Measurements from ENCODE around the gene RGS21. TPM values are rescaled to one million over a fixed set of nuclear protein-coding genes. Genes with fewer than 3 reads are reported as not detected.

Gene RGS21
- total RNA-seq, 1 donor from 2014 or later: not detected

DNA sequence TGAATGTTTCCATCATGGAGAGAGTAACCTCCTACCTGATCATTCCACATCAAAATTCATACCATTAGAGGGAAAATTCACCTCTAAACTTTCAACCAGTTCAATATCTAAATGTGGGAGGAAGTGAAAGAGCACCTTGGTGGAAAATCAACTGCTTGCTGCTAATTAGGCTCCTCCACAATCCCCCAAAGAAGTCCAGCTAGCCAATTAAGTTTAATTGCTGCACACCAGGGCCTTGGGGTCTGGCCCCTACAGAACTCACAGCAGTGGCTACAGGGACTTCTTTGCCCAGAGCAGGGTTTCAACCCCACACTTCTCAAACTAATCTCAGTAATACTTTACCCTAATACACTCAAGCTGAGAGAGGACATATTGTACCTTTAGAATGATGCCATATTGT lies 62.1 kb downstream of the RGS21 start:
- no peak for DNase-seq (ENCODE audit: low read depth)

DNA sequence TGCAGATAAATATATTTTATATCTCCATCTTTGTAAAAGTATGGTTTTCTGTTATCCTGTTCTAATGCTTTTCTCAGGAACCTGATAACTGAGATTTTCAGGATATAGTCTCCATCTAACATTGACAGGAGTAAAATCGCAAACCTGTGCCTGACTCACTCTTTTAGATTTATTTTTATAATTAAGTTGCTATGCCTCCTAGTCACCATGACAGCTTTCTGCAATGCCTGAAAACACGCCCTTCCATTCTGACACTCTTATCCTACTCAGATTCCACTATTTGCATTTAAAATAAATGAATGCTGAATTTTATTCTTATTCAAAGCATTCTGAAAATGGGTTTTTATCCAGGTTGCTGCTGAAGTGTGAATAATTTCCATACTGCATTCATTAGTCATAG lies 62.8 kb downstream of the RGS21 start:
- DNase-seq (ENCODE audit: low read depth): no peak

DNA sequence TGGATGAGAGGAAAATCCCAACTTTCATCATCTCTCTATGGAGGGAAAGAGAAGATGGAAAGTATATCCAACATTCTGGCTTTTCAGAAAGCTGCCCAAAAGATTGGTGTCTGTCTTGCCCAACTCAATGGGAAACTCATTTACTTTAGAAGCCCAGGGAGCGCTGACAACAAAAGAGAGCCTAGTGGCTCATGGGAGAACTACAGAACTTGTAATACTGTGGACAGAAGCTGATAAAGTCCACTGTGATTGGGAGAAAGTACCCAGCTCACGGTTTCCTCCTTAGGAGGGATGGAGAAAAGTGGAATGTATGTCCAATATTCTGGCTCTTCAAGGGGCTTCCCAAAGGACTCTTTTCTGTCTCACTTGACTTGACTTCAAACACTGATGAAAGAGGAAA lies 66.0 kb downstream of the RGS21 start:
- no peak for DNase-seq (ENCODE audit: low read depth)

DNA sequence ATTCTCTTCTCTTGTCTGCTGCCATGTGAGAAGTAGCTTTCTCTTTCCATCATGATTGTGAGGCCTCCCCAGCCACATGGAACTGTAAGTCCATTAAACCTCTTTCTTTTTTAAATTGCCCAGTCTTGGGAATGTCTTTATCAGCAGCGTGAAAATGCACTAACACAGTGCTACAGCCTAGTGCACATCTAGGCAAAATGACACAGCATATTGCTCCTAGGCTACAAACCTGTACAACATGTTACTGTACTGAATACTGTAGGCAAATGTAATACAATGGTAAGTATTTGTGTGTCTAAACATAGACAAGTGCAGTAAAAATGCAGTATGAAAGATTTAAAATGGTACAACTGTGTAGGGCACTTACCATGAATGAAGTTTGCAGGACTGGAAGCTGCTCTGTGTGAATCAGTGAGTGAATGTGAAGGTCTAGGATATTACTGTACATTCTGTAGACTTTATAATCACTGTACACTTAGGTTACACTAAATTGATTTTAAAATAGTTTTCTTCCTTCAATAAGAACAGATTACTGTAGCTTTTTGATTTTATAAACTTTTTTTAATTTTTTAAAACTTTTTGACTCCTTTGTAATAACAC lies 69.4 kb downstream of the RGS21 start:
- no peak for DNase-seq (ENCODE audit: low read depth)

DNA sequence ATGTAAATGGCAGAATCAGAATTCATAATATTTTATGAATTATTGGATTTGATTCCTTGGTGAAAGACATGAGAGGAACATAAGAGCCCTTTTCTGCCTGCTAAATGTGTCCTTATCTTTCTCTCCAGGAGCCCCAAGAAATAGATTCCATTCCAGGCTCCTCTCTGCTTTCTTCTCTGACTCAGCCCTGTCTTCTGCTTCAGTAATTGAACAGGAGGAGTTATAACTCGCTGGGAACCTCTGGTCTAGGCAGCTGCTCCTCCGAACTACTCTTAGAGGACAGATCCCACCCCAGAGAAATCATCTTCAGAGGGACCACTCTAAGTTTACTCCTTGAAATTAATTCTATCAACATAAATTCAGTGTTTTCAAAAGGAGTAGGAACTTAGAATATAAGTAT lies 78.4 kb downstream of the RGS21 start:
- DNase-seq (ENCODE audit: low read depth): no peak

DNA sequence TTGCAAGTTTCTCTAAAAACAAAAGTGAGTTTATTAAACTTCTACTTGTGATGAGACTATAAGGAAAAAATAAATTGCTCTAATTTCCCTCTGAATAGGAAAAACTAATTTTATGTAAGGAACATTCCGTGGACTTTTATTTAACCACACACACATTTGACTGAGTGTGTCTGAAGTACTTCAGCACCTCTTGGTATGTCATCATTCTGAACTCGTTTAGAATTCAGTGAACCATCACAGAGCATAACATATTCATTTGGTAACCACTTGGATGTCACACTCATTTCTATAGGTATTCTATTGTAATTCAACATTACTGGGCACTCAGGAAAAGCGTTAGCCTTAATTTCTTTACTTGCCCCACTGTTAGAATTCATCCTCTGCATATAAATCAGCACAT lies 79.1 kb downstream of the RGS21 start:
- no peak for DNase-seq (ENCODE audit: low read depth)

DNA sequence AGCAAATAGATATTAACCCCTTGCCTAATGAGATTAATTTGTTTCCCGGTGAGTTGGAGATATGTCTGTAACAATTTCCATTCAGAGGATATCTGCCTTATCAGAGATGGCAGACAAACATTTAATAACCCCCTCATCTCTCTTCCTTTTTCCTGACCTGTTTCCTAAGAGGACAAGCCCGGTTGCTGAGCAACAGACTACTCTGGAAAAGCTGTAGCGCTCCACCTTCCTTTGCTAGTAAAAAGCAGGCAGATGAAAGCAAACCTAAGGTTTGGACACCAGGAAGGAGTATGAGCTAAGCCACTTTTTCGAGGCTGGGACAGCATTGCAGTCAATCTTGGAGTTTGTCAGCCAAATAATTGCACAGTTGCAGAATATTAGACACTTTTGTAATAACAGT lies 82.4 kb downstream of the RGS21 start:
- no peak for DNase-seq (ENCODE audit: low read depth)

DNA sequence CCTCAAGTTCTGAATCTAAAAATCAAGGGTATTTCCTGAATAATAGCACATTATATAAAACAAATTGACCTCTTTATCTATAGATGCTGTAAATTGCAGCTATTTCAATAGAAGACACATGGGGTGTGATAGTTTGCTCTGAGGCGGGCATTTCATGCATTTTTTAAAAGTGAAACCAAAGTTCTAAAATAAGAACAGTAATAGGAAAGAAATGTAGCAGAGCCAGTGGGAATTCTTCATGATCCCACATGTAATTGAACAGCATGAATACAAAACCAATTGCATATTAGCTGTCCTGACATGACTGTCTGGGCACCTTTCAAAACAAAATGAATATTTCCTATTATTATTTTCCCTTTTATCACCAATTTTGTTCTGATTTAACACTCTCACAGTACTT lies 85.0 kb downstream of the RGS21 start:
- peak; percentile 10 for DNase-seq (ENCODE audit: low read depth)

DNA sequence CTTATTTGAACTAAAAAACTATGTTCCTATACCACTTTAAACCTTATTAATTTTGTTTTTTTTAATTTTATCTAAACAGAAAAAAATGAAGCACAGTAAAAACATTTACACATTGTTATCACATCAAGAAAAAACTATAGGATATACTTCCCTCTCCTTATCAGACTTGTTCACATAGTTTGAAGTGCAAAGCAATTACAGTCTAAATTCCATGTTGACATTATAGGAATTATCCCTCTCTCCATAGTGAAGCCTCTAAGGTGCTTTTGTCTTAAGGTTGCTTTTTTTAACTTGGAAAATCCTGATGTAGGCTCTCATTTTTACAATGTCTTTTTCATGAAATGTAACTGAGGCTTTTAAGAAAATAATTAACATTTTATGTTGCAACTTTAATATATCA lies 85.8 kb downstream of the RGS21 start:
- DNase-seq (ENCODE audit: low read depth): no peak

DNA sequence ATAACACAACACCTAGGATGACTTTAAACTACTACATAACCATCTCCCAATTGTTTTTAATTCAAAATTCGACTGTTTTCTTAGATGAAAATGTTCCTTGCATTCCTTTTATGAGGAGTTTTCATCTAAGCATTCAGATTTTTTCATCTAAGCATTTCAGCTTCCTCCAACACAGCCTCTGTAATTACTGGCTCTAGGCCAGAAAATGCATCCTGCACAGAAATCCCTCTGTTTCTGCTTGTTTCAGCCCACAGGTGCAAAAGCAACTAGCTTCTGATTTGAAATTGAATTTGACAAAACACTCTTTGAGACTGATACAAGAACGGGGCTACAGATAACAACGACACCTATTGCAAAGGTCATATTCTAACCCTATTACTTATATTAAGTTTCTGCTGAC lies 90.4 kb downstream of the RGS21 start:
- no peak for DNase-seq (ENCODE audit: low read depth)

Other genes with a start within 250 kb of the RGS21 start
- gene RGS18, start 158.5 kb upstream of the RGS21 start, total RNA-seq: not detected in 2 replicates